GM23338 (cell line): ENCODE results near the gene ATXN7L2. TPM values are rescaled to one million over a fixed set of nuclear protein-coding genes. Genes with fewer than 3 reads are reported as not detected.

Experiments
- ATAC-seq: fragments of 200-7000 bp; cut with Tn5 transposase; 3 replicates; pipeline ENCODE4 v1.9.1; 2020
- DNase-seq: peaks from one replicate; pipeline ENCODE4 v3.0.0-alpha.2; 2015; ENCODE audit warnings: low spot score
- H2AFZ ChIP-seq: fragments of 200-600 bp; sonication (generic); 2 replicates; pipeline ENCODE4 v1.8.0; 2016; ENCODE audit warnings: antibody characterized with exemption, mild to moderate bottlenecking, moderate library complexity
- H3F3A ChIP-seq: fragments of 200-600 bp; sonication (generic); replicated peaks from 2 replicates; pipeline ENCODE4 v1.8.0; 2017; ENCODE audit warnings: antibody characterized with exemption, mixed run types, low read depth
- H3K27ac ChIP-seq: fragments of 200-600 bp; sonication (generic); 2 replicates; pipeline ENCODE4 v1.6.1; 2016; ENCODE audit warnings: low read depth
- H3K27me3 ChIP-seq: fragments of 200-600 bp; sonication (generic); 2 replicates; pipeline ENCODE4 v1.8.0; 2016; ENCODE audit warnings: mild to moderate bottlenecking, mixed run types, moderate library complexity; ENCODE audit not compliant: insufficient read depth
- H3K36me3 ChIP-seq: fragments of 200-600 bp; sonication (generic); 2 replicates; pipeline ENCODE4 v1.8.0; 2016; ENCODE audit warnings: mild to moderate bottlenecking; ENCODE audit not compliant: insufficient read depth
- H3K4me1 ChIP-seq: fragments of 200-600 bp; sonication (generic); 2 replicates; pipeline ENCODE4 v1.8.0; 2016; ENCODE audit warnings: mild to moderate bottlenecking, moderate library complexity; ENCODE audit not compliant: insufficient read depth
- H3K4me2 ChIP-seq: fragments of 200-600 bp; sonication (generic); 2 replicates; pipeline ENCODE4 v1.7.1; 2017; ENCODE audit warnings: mixed run types
- H3K4me3 ChIP-seq: fragments of 200-600 bp; sonication (generic); 2 replicates; pipeline ENCODE4 v1.6.1; 2016; ENCODE audit warnings: mixed run types
- H3K79me2 ChIP-seq: fragments of 200-600 bp; sonication (generic); replicated peaks from 2 replicates; pipeline ENCODE4 v1.8.0; 2017; ENCODE audit warnings: mild to moderate bottlenecking; ENCODE audit not compliant: insufficient read depth
- H3K9me2 ChIP-seq: fragments of 200-600 bp; sonication (generic); 2 replicates; pipeline ENCODE4 v1.8.0; 2017; ENCODE audit not compliant: insufficient read depth
- H4K20me1 ChIP-seq: fragments of 200-600 bp; sonication (generic); replicated peaks from 2 replicates; pipeline ENCODE4 v1.8.0; 2017; ENCODE audit warnings: mild to moderate bottlenecking; ENCODE audit not compliant: insufficient read depth
- H3K27ac Mint-ChIP-seq: 2 replicates; pipeline ENCODE4 v1.8.0; 2020; ENCODE audit warnings: inconsistent platforms, mild to moderate bottlenecking, moderate library complexity, mixed read lengths
- H3K27me3 Mint-ChIP-seq: 3 replicates; pipeline ENCODE4 v1.8.0; 2022; ENCODE audit warnings: low read depth, mild to moderate bottlenecking, moderate library complexity, mixed read lengths, inconsistent platforms; ENCODE audit not compliant: insufficient read depth, poor library complexity
- H3K36me3 Mint-ChIP-seq: 3 replicates; pipeline ENCODE4 v1.8.0; 2021; ENCODE audit warnings: low read depth, mild to moderate bottlenecking, inconsistent platforms, moderate library complexity, mixed read lengths
- H3K4me1 Mint-ChIP-seq: 3 replicates; pipeline ENCODE4 v1.8.0; 2020; ENCODE audit warnings: mild to moderate bottlenecking, inconsistent platforms, mixed read lengths
- H3K4me3 Mint-ChIP-seq: 3 replicates; pipeline ENCODE4 v1.8.0; 2021; ENCODE audit warnings: moderate library complexity, mild to moderate bottlenecking, inconsistent platforms, mixed read lengths
- H3K9me3 Mint-ChIP-seq: 3 replicates; pipeline ENCODE4 v1.8.0; 2020; ENCODE audit warnings: moderate library complexity, mild to moderate bottlenecking, inconsistent platforms, mixed read lengths
- CREB1 ChIP-seq: fragments of 250-450 bp; sonication (Bioruptor Pico); IDR thresholded peaks from 2 replicates; pipeline ENCODE4 v1.5.0; 2020; ENCODE audit warnings: low read depth, mild to moderate bottlenecking, moderate library complexity
- CTCF ChIP-seq, 2 experiments: fragments of 200-600 bp in 1 of 2; sonication (generic) in 1 of 2; conservative IDR thresholded peaks; 2 replicates each; pipeline versions ENCODE4 v1.5.1 to v1.6.1; 2016 to 2017; ENCODE audit warnings: antibody characterized with exemption in 2 of 2, low read depth in 2 of 2, mild to moderate bottlenecking in 2 of 2, moderate library complexity in 1 of 2
- ETS1 ChIP-seq: IDR thresholded peaks from 2 replicates; pipeline ENCODE4 v1.6.1; 2016; ENCODE audit warnings: antibody characterized with exemption
- EZH2 ChIP-seq: fragments of 200-600 bp; sonication (generic); IDR thresholded peaks from one replicate; pipeline ENCODE4 v1.8.0; 2017; ENCODE audit warnings: antibody characterized with exemption, mild to moderate bottlenecking, low read depth; ENCODE audit not compliant: unreplicated experiment
- EZH2phosphoT487 ChIP-seq: fragments of 200-600 bp; sonication (generic); IDR thresholded peaks from one replicate; pipeline ENCODE4 v1.8.1; 2018; ENCODE audit warnings: antibody characterized with exemption; ENCODE audit not compliant: unreplicated experiment
- JUNB ChIP-seq: IDR thresholded peaks from one replicate; pipeline ENCODE4 v1.6.1; 2016; ENCODE audit warnings: antibody characterized with exemption; ENCODE audit not compliant: unreplicated experiment
- NANOG ChIP-seq: IDR thresholded peaks from 2 replicates; pipeline ENCODE4 v1.6.1; 2016; ENCODE audit warnings: antibody characterized with exemption, borderline replicate concordance
- POLR2AphosphoS5 ChIP-seq: IDR thresholded peaks from 2 replicates; pipeline ENCODE4 v1.6.1; 2016; ENCODE audit warnings: antibody characterized with exemption, low read depth
- REST ChIP-seq: IDR thresholded peaks from one replicate; pipeline ENCODE4 v1.6.1; 2018; ENCODE audit warnings: antibody characterized with exemption; ENCODE audit not compliant: unreplicated experiment
- STAT1 ChIP-seq: IDR thresholded peaks from one replicate; pipeline ENCODE4 v1.6.1; 2016; ENCODE audit warnings: antibody characterized with exemption; ENCODE audit not compliant: unreplicated experiment
- ZNF114 ChIP-seq: fragments of 250-450 bp; sonication (Bioruptor Pico); IDR thresholded peaks from 2 replicates; pipeline ENCODE4 v1.5.0; 2020; ENCODE audit warnings: mild to moderate bottlenecking, moderate library complexity
- ZNF331 ChIP-seq: fragments of 250-450 bp; sonication (Bioruptor Pico); IDR thresholded peaks from 2 replicates; pipeline ENCODE4 v1.5.0; 2020; ENCODE audit warnings: low read depth, mild to moderate bottlenecking, moderate library complexity
- ZNF462 ChIP-seq: fragments of 250-450 bp; sonication (Bioruptor Pico); IDR thresholded peaks from 2 replicates; pipeline ENCODE4 v1.5.0; 2020; ENCODE audit warnings: mild to moderate bottlenecking, moderate library complexity
- polyA plus RNA-seq: library from polyadenylated mRNA; unstranded; fragments of >200 nt; fragmentation: Nextera tagmentation; extraction: Ambion mirVana; gene quantifications from 2 replicates; pipeline ENCODE4 v1.2.1, GENCODE V29; 2016
- total RNA-seq: library from RNA; depleted of rRNA; stranded (reverse); fragments of >200 nt; shearing (Covaris generic); gene quantifications from 2 replicates; pipeline ENCODE4 v1.2.3, GENCODE V29; 2014

ATXN7L2 gene
- total and polyA plus RNA-seq, 2 experiments from 2014 or later, result 8.0 to 9.9 TPM

- Histone ChIP-seq H3K79me2 (no peaks in the 10 kb centered on the region), H3K4me2 (no peak overlapping the region), H4K20me1 (no peaks in the 10 kb centered on the region), H3F3A (no peaks in the 10 kb centered on the region), H2AFZ (no peak overlapping the region), H3K4me1 (peaks cover 4% of the 10 kb centered on the region; the same call in 1 of the 2 replicates), H3K4me3 (no peak overlapping the region), H3K36me3 (no peaks in the 10 kb centered on the region), H3K27me3 (no peaks in the 10 kb centered on the region), H3K27ac (no peak overlapping the region), H3K9me2 (no peaks in the 10 kb centered on the region)
- peaks cover 12% of the 10 kb centered on the region; the same call in 2 of the 3 replicates for H3K4me1 Mint-ChIP-seq
- ATAC-seq (no peak), DNase-seq (no peak)
- TF ChIP-seq ZNF462, result no peak
- TF ChIP-seq ETS1, result no peak
- no peak for TF ChIP-seq CREB1
- TF ChIP-seq EZH2, result no peak
- TF ChIP-seq NANOG, result no peak
- no peak for TF ChIP-seq EZH2phosphoT487
- TF ChIP-seq ZNF331 (CRISPR knock-in tag), result no peak
- no peak for TF ChIP-seq CTCF (conservative IDR thresholded peaks at IDR 0.05; ENCODE audit: low read depth in 2 of 2)
- no peak for TF ChIP-seq STAT1
- no peak for TF ChIP-seq POLR2AphosphoS5
- TF ChIP-seq ZNF114 (CRISPR knock-in tag), result no peak
- no peak for TF ChIP-seq REST
- no peak for TF ChIP-seq JUNB
- no peaks in the 10 kb centered on the region; the same call in 2 of the 3 replicates for H3K9me3 Mint-ChIP-seq
- no peaks in the 10 kb centered on the region for H3K36me3 Mint-ChIP-seq
- no peak overlapping the region for H3K4me3 Mint-ChIP-seq
- H3K27ac Mint-ChIP-seq, result no peak overlapping the region
- peaks cover 13% of the 10 kb centered on the region for H3K27me3 Mint-ChIP-seq
Observed at GRCh38 chr1:109531380-109531779, 47.7 kb downstream of the ATXN7L2 start.
